IPS-18c (cell line): ENCODE data around the gene ARHGAP24.

Experiments
- H3K4me3 ChIP-seq: 2 replicates; pipeline ENCODE4 v1.7.0; 2013; ENCODE audit warnings: low read depth, mild to moderate bottlenecking, low read length, moderate library complexity; ENCODE audit not compliant: insufficient read depth
- H3K9me3 ChIP-seq: one replicate; pipeline ENCODE4 v1.6.1; 2013; ENCODE audit warnings: mild to moderate bottlenecking, low read length, moderate library complexity; ENCODE audit not compliant: control insufficient read depth, insufficient read depth

ARHGAP24 gene

GRCh38 chr4:85725721-85726170 lies 250.8 kb downstream of the ARHGAP24 start:
- Histone ChIP-seq H3K4me3 (no peak overlapping the region), H3K9me3 (no peaks in the 10 kb centered on the region)

DNA sequence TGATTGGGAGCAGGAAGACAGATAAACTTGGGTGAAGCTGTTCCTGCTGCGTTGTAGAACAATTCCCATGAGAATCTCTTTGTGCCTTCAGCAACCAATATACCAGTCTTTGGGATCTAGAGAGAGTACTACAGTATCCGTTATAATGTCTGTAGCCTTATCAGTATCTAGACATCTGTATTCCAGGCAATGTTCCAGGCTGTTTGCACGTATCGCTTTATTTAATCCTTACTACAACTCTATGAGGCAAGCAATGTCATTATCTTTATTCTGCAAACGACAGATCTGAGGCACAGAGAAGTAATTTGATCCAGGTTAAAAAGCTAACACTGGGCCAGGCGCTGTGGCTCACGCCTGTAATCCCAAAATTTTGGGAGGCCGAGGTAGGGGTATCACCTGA lies 251.6 kb downstream of the ARHGAP24 start:
- Histone ChIP-seq H3K9me3 (no peaks in the 10 kb centered on the region), H3K4me3 (no peak overlapping the region)

- Histone ChIP-seq H3K4me3 (no peak overlapping the region), H3K9me3 (no peaks in the 10 kb centered on the region)
These were observed 253.5 kb downstream of the ARHGAP24 start for GRCh38 chr4:85728464-85728863.

- no peak overlapping the region for H3K4me3 ChIP-seq
- no peaks in the 10 kb centered on the region for H3K9me3 ChIP-seq
These were observed 257.2 kb downstream of the ARHGAP24 start for GRCh38 chr4:85732124-85732523.

- Histone ChIP-seq H3K9me3 (no peaks in the 10 kb centered on the region), H3K4me3 (no peak overlapping the region)
These were observed 258.8 kb downstream of the ARHGAP24 start for GRCh38 chr4:85733798-85734197.

DNA sequence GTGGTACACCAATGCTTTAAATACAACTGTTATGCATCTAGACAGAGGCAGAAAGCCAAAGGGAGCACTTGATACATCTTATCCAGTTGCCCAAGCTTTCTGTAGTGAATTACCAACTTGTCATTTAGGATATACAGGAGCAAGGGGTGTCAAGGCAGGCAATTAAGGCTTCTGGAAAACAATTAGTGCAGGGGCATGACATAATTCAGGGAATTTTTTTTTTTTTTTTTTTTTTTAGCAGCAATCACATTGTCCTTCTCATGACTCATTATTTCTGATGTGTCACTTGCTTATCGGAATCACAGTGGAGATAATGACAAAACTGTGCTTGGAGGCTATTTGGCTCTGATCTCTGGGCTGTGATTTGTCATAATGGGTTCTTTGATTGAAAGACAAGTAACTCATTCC lies 259.5 kb downstream of the ARHGAP24 start:
- Histone ChIP-seq H3K9me3 (no peaks in the 10 kb centered on the region), H3K4me3 (no peak overlapping the region)

GRCh38 chr4:85736571-85736970 lies 261.6 kb downstream of the ARHGAP24 start:
- Histone ChIP-seq H3K9me3 (no peaks in the 10 kb centered on the region), H3K4me3 (no peak overlapping the region)

DNA sequence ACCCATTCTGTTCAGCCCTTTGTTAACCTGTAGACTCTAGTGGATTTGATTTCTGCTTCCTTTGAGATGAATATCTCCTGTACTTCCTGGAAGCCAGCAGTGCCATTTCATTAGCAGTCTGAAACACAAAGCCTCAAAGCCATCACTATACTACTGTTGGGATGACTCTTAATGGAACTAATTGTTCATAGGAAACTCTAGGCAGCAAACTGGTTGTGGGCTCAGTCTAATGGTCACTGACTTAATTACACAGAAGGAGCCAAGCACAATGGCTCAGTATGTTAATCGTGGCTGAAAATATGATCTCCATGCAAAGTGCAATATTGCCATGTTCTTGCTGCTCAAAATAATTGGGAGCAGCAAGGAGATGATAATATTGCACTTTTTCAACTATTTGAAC lies 262.3 kb downstream of the ARHGAP24 start:
- Histone ChIP-seq H3K9me3 (no peaks in the 10 kb centered on the region), H3K4me3 (no peak overlapping the region)

- Histone ChIP-seq H3K9me3 (no peaks in the 10 kb centered on the region), H3K4me3 (no peak overlapping the region)
These were observed 263.8 kb downstream of the ARHGAP24 start for GRCh38 chr4:85738721-85739120.

- Histone ChIP-seq H3K4me3 (no peak overlapping the region), H3K9me3 (no peaks in the 10 kb centered on the region)
These were observed 265.5 kb downstream of the ARHGAP24 start for GRCh38 chr4:85740431-85740861.

- Histone ChIP-seq H3K9me3 (no peaks in the 10 kb centered on the region), H3K4me3 (no peak overlapping the region)
These were observed 266.4 kb downstream of the ARHGAP24 start for GRCh38 chr4:85741381-85741780.

- H3K9me3 ChIP-seq, result no peaks in the 10 kb centered on the region
- H3K4me3 ChIP-seq, result no peak overlapping the region
These were observed 267.1 kb downstream of the ARHGAP24 start for GRCh38 chr4:85741921-85742591.

DNA sequence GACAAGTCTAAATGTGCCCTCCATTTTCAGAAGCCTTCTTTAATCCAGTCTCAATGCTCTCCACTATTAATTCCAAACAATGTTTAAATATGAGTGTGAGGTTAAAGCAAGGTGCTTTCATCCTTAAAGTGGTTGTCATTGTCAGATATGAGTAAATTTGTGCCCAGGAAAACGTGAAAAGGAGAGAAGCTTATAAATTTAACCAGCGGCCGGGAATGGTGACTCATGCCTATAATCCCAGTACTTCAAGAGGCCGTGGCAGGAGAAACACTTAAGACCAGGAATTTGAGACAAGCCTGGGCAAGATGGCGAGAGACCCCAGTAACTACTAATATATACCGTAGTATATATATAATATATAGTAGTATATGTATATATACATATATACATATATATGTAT lies 270.0 kb downstream of the ARHGAP24 start:
- Histone ChIP-seq H3K4me3 (no peak overlapping the region), H3K9me3 (no peaks in the 10 kb centered on the region)

GRCh38 chr4:85745939-85746338 lies 271.0 kb downstream of the ARHGAP24 start:
- H3K4me3 ChIP-seq, result no peak overlapping the region
- H3K9me3 ChIP-seq, result no peaks in the 10 kb centered on the region

DNA sequence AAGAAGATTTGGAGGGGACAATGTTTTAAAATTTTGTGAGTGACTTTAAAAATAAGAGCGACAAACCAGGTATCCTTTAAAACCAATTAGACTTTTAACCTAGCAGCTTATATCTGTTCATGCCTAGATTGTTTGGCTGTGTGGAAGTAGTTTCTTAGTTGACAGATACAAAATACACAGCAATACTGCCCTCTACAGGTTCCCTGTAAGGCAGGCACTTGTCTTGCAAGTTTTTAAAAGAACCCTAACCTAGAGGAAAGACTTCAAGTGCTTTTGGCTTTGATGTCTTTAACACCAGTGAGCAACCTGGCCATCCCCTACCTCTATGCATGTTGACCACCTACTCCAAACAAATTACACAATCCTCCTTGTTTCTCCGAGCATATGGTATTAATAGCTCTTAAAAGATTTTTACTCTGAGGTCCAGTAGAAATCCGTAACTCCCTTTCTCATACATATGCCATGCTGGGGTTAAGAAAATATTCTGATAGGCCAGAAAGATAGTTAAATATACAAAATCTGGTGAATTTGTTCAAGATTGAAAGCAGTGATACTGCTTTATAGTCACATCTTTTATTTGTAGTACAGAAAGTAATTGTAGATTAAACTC lies 273.0 kb downstream of the ARHGAP24 start:
- H3K9me3 ChIP-seq, result no peaks in the 10 kb centered on the region
- no peak overlapping the region for H3K4me3 ChIP-seq

DNA sequence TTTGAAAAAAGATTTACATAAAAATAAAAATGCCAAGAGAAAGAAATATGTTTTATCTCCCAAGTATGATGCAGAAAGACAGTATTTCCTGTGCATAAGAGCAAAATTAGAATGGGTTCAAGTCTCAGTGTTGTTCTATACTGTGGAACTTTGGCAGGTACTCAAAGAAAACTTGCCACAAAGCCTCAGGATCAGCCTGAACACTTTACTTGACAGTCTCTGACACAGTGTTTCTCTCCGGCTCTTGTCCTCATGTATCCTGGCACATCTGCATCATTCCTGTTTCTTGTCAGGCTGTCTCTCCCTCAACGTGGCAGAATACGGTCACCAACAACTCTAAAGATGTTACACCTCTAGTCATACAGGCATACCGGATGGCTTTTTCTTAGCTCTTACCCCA lies 273.7 kb downstream of the ARHGAP24 start:
- Histone ChIP-seq H3K9me3 (no peaks in the 10 kb centered on the region), H3K4me3 (no peak overlapping the region)

- no peak overlapping the region for H3K4me3 ChIP-seq
These were observed 276.9 kb downstream of the ARHGAP24 start for GRCh38 chr4:85751866-85752265.

GRCh38 chr4:85755285-85755684 lies 280.3 kb downstream of the ARHGAP24 start:
- Histone ChIP-seq H3K9me3 (no peaks in the 10 kb centered on the region), H3K4me3 (no peak overlapping the region)

More at GRCh38 chr4:85751866-85752265, 276.9 kb downstream of the ARHGAP24 start:
- H3K9me3 ChIP-seq, result no peaks in the 10 kb centered on the region

GRCh38 chr4:85756938-85757337 lies 282.0 kb downstream of the ARHGAP24 start:
- H3K9me3 ChIP-seq, result no peaks in the 10 kb centered on the region
- no peak overlapping the region for H3K4me3 ChIP-seq
